LNCaP clone FGC (cell line): Measurements from ENCODE around the gene FIGNL1.

Experiments
- DNase-seq: peaks from one replicate; pipeline ENCODE4 v3.0.0-alpha.2; 2011; ENCODE audit warnings: low read depth
- H3K4me3 ChIP-seq: 2 replicates; pipeline ENCODE4 v1.5.1; 2011; ENCODE audit warnings: mild to moderate bottlenecking, low read depth, low read length, control low read depth
- TF ChIP-seq, protein P1 (sequence below): IDR thresholded peaks from 2 replicates; pipeline ENCODE4 v1.5.1; 2012; ENCODE audit warnings: mild to moderate bottlenecking; ENCODE audit not compliant: control insufficient read depth, insufficient read depth; ENCODE audit errors: extremely low read depth

The FIGNL1 gene

DNA sequence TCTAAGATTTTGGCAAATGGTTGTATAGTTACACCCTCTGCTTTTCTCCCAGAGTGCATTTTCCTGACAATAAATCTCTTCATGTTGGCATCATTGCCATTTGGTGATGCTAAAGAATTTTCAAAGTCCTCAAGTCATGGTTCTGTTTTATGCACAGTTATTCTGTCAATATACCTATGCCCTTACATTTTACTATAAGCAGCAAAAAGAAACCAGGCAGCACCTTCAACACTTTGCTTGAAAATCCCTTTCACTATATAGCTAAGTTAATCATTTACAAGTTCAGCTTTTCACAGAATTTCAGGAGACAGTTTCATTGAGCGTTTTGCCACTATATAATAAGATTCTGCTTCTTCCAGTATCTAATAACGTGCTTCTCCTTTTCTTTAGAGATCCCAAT, 22.6 kb downstream of the FIGNL1 start:
- TF ChIP-seq, protein P1, sequence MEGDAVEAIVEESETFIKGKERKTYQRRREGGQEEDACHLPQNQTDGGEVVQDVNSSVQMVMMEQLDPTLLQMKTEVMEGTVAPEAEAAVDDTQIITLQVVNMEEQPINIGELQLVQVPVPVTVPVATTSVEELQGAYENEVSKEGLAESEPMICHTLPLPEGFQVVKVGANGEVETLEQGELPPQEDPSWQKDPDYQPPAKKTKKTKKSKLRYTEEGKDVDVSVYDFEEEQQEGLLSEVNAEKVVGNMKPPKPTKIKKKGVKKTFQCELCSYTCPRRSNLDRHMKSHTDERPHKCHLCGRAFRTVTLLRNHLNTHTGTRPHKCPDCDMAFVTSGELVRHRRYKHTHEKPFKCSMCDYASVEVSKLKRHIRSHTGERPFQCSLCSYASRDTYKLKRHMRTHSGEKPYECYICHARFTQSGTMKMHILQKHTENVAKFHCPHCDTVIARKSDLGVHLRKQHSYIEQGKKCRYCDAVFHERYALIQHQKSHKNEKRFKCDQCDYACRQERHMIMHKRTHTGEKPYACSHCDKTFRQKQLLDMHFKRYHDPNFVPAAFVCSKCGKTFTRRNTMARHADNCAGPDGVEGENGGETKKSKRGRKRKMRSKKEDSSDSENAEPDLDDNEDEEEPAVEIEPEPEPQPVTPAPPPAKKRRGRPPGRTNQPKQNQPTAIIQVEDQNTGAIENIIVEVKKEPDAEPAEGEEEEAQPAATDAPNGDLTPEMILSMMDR, result no peak
- no peak overlapping the region for H3K4me3 ChIP-seq
- DNase-seq, result no peak

DNA sequence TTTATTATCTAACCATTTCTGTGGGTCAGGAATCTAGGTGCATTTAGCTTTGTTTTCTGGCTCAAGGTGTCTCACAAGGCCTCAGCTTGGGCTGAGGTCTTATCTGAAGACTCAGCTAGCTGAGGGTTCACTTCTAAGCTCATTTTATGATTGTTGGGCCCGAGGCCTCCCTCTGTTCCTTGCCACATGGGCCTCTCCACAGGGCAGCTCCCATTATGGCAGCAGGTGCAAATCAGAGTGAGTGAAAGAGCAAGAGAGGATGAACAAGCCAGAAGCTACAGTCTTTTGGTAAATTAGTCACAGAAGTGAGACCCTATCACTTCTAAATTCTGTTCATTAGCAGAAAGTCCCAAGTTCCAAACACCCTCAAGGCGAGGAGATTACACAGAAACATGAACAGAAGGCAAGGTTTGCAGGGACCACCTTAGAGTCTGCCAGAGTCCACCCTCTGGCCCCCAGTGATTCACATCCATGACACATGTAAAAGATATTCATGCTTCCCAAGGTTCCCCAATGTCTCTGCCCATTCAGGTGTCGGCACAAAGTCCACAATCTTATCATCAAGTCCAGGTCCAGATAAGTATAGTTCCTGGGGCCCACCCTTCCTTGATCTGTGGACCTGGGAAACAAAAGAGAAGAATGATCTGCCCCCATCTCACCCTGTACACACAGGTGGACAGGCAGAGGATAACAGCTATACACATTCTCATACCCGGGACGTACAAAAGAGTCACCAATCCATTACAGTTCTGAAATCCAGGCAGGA, 23.7 kb downstream of the FIGNL1 start:
- DNase-seq, result no peak
- H3K4me3 ChIP-seq, result no peak overlapping the region
- TF ChIP-seq, protein P1, result no peak

DNA sequence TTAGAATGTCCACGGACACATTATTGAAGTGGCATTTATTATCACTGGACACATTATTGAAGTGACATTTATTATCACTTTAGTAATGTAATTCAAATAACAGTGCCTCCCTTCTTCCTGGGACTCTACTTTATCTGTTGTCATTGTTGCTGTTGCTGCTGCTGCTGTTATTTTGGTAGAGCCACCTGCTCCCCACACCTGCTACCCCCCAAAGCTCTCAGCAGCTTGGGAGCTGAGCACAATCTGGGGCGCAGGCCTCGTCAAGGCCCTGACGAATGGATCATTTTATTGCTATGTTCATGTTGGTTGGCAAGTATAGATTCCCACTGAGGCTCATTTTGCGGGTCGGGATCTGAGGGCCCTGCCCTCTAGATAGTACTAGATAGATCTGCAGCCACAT, 24.8 kb downstream of the FIGNL1 start:
- TF ChIP-seq, protein P1, result no peak
- DNase-seq, result no peak
- no peak overlapping the region for H3K4me3 ChIP-seq

DNA sequence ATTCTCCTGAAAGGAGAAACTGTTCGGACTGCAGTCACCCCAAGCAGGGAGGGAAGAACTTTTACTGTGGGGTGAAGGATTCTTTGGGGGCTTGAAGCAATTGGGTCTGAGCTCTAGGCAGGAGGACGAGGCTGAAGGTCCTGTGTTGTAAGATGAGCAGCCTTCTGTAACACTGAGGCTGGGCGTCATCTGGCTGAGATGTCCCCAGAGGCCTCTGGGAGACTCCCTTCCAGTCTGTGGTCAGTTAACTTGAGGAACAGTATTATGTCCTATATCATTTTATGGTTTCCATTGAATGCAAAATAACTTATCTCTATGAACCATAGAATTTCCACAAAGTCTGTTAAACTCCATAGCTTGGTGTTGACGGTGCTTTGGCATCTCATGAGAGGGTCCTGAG, 26.3 kb downstream of the FIGNL1 start:
- no peak overlapping the region for H3K4me3 ChIP-seq
- TF ChIP-seq, protein P1, result no peak
- no peak for DNase-seq

- DNase-seq, result no peak
- no peak overlapping the region for H3K4me3 ChIP-seq
- TF ChIP-seq, protein P1, result no peak
Measured at GRCh38 chr7:50422858-50423257, 27.3 kb downstream of the FIGNL1 start.

DNA sequence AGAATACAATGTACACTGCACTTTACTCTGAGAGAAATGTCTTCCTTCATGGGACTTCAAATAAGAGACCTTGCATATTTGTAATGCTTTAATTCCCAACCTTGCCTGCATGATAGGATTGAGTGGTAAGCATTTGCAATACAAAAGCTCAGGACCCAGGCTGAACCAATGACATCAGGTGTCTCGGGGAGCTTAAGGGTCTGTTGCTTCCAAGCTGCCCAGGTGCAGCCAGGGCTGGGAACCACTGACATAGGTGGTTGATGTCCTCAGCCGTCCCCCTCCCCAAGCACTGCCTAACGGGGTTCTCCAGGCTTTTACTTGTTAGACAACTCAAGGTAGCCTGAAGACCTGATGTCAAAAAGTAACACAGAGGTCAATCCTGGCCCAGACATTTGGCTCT, 29.1 kb downstream of the FIGNL1 start:
- no peak overlapping the region for H3K4me3 ChIP-seq
- TF ChIP-seq, protein P1, result no peak
- no peak for DNase-seq

DNA sequence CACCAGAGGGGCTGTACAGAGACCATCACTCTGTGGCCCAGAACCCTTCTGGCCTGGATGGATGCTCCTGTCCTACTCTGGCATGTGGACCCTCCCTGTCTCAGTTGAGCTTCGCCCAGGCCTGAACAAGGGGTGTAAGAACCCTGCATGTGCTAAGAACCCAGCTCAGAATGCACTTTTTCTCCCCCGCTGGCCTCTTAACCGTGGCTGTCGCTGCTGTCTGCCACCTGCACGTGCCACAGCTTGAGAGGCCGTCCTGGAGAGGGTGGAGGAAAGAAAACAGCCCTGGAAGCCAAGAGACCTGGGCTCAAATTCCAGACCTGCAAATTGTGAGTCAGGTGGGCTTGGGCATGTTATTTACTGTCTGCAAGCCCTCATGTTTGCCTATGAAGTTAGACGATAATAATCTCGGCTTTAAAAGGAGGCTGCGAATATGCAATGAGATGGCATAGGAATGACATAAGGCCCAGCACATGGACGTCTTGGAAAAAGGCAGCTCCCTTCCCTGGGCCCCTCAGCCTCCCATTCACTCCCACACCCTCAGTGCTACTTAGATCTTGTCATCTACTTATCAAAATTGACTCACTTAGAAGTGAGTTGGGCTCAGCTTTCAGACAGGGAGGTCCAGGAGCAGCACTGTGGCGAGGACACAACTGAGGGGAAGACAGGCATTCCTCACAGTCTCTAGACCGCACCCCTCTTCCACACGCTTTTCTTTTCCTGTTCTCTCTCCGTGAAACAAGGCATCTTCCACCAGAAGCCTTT, 31.4 kb downstream of the FIGNL1 start:
- DNase-seq, result no peak
- no peak overlapping the region for H3K4me3 ChIP-seq
- TF ChIP-seq, protein P1, result no peak
